GM18909 (cell line): ENCODE results near the gene DENND10.
A peak's percentile ranks its signal among the peaks of the same experiment; 100 is the strongest.
"Not testable (repeated sequence)": the region's sequence is repeated elsewhere in the genome, so short reads cannot be mapped to it uniquely, and the experiment has no call there.

Experiments used
- ATAC-seq: cut with Tn5 transposase; IDR thresholded peaks from one replicate; pipeline ENCODE4 v1.9.1; 2021; ENCODE audit warnings: mild to moderate bottlenecking; ENCODE audit not compliant: unreplicated experiment, poor library complexity

Gene DENND10

GRCh38 chr10:119096641-119097415 lies 7.1 kb upstream of the DENND10 start:
- ATAC-seq, result not testable (repeated sequence)

- ATAC-seq, result no peak
Observed at GRCh38 chr10:119098576-119098975, 5.3 kb upstream of the DENND10 start.

- ATAC-seq, result no peak
Observed at GRCh38 chr10:119100434-119101238, 3.3 kb upstream of the DENND10 start.

GRCh38 chr10:119101366-119102098 lies 2.4 kb upstream of the DENND10 start:
- ATAC-seq, result no peak

GRCh38 chr10:119103241-119103902 lies 541 bp upstream of the DENND10 start:
- ATAC-seq, result no peak

- ATAC-seq, result no peak
Observed at GRCh38 chr10:119104654-119105015, 722 bp downstream of the DENND10 start.

- ATAC-seq, result no peak
Observed at GRCh38 chr10:119105155-119105554, 1.2 kb downstream of the DENND10 start.

- ATAC-seq, result not testable (repeated sequence)
Observed at GRCh38 chr10:119105899-119106298, 2.0 kb downstream of the DENND10 start.

GRCh38 chr10:119107106-119107505 lies 3.2 kb downstream of the DENND10 start:
- ATAC-seq, result not testable (repeated sequence)

GRCh38 chr10:119107771-119108170 lies 3.9 kb downstream of the DENND10 start:
- ATAC-seq, result not testable (repeated sequence)

GRCh38 chr10:119112056-119112455 lies 8.1 kb downstream of the DENND10 start:
- no peak for ATAC-seq

- no peak for ATAC-seq
Observed at GRCh38 chr10:119113751-119114732, 10.1 kb downstream of the DENND10 start.

- ATAC-seq, result no peak
Observed at GRCh38 chr10:119115926-119116325, 12.0 kb downstream of the DENND10 start.

GRCh38 chr10:119116326-119116951 lies 12.5 kb downstream of the DENND10 start:
- ATAC-seq, result no peak

GRCh38 chr10:119118231-119118630 lies 14.3 kb downstream of the DENND10 start:
- ATAC-seq, result no peak

- ATAC-seq, result no peak
Observed at GRCh38 chr10:119119400-119119799, 15.5 kb downstream of the DENND10 start.

- peak; percentile 93 for ATAC-seq
Observed at GRCh38 chr10:119120413-119120867, 16.5 kb downstream of the DENND10 start.

GRCh38 chr10:119120875-119121274 lies 17.0 kb downstream of the DENND10 start:
- ATAC-seq, result no peak

GRCh38 chr10:119125942-119126341 lies 22.0 kb downstream of the DENND10 start:
- ATAC-seq, result no peak
